RKO (cell line): ENCODE data around the gene ANXA11.
"Not testable (repeated sequence)": the region's sequence is repeated elsewhere in the genome, so short reads cannot be mapped to it uniquely, and the experiment has no call there.

Experiments used
- DNase-seq: peaks from one replicate; pipeline ENCODE4 v3.0.0-alpha.2; 2016; ENCODE audit warnings: low spot score

Gene ANXA11

DNA sequence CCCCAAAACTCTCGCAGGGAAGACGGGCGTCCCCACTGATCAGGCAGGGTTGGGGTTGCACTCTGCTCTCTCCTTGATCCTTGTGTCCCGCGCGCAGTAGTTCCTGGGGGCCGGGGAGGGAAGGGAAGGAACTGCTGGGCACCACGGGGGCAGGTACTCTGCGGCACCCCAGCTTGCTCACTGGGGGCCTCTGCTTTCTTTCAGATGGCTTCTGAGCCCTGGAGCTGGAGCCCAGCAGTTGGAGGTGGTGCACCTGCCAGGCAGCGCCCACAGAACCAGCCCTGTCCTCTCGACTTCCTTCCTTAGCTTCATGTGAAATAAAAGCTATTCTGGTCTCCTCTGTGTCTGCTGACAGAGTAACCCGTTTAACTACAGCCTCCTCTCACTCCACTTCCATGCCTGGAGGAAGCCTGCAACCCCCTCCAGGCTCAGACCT is 60.6 kb downstream of the ANXA11 start:
- DNase-seq = no peak

DNA sequence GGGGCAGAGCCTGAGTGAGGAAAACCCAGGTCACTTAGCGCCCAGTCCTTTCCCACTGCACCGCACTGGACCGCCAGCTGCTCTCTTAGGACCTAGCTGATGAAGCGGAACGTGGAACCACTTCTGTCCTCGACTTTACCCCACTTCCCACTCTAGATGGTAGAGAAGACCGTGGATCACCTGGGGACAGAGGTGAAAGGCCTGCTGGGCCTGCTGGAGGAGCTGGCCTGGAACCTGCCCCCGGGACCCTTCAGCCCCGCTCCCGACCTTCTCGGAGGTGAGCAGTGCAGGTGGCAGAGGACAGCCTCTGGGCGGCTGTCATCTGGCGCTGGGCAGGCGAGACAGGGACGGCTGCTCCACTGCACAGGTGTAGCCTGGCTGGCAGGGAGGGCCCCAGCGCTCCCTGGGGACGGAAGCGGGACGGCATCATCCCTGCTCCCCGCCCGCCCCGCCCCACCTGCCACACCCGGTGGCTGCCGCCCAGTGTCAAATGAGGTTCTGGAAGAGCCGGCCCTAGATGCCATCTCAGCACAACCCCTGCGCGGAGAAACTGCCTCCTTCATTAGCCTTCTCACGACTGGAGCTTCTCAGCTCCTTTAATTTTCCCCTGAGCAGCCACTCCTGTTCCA is 61.2 kb downstream of the ANXA11 start:
- DNase-seq = no peak

DNA sequence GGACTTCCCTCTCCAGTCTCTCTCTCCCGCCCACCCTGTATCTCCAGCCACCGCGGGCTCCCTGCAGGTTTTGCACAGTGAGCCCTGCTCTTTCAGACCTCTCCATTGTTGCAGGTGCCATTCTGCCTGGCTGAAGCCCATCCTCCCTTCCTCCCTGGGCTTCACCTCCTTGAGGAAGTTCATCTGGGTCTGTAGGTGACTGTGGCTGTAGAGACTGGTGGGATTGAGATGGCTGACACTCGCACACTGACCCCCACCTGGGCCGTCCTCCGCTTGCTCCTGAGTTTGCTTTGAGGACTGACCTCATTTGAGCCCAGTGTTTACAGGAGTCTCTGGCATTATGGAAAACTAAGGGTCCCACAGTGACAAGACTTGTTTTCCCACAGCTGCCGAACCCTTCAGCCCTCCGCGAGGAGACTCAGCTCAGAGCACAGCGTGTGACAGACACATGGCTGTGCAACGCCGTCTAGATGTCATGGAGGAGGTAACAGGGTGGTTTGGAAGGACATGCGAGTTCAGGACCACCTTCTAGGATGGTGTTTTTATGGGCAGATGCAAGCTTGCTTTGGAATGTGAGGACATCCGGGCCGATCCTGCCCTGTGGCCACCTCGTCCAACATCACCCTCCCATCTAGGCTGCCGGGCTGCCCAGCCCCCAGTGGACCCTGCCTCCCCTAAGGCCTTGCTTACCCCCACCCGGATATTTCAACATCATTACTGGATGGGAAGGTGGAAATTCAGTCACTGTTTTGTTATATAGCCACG is 63.5 kb downstream of the ANXA11 start:
- DNase-seq = no peak

DNA sequence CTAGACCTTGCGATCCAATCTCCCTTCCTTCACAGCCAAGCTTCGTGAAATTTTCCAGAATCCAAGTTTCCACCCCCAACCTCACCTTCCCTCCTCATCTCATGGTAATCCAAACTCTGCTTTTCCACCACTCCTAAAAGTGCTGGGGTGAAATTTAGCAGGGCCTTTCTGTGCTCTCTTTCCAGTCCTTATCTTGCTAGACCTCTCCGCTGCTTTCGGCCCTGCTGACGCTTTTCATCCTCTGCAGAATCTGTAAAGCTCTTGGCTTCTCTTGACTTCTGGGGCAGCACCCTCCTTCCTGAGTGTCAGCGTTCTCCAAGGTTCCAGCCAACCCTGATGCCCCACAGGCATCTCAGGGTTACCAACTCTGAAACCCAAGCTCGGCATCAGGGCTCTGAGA is 65.1 kb downstream of the ANXA11 start:
- DNase-seq = no peak

DNA sequence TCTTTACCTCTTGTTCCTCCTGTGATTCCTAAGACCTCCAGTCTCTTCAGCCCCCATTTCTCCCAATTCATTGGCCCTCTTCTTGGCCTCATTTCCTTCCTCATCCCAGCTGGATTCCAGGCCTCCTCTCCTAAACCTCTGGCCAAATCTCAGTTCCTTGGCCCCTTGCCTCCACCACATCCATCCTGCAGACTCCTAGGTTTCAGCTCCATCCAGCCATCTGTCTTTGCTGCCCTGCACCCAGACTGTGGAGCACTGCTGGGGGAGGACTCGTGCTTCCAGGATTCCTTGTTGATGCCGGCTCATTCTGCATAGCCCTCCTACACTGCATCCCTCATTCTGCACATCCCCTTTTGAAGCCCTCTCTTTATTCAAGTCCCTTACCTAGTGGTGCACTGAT is 66.1 kb downstream of the ANXA11 start:
- DNase-seq = no peak

DNA sequence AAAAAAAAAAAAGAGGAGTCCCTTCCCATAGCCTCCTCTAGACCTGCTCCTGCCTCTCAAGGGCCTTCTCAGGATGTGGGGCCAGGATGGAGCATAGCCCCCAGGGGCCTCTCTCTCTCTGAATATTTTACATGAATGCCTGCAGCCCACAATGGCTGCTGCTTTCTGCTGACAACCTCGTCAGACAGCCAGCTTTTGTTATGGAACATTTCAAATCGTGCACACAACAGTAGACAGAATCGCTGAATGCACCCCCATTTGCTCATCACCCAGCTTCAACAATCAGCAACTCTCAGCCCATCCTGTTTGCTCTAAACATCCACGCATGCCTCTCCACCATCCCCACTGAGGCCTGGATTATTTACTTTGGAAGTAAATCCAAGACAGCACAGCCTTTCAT is 67.4 kb downstream of the ANXA11 start:
- no peak for DNase-seq

DNA sequence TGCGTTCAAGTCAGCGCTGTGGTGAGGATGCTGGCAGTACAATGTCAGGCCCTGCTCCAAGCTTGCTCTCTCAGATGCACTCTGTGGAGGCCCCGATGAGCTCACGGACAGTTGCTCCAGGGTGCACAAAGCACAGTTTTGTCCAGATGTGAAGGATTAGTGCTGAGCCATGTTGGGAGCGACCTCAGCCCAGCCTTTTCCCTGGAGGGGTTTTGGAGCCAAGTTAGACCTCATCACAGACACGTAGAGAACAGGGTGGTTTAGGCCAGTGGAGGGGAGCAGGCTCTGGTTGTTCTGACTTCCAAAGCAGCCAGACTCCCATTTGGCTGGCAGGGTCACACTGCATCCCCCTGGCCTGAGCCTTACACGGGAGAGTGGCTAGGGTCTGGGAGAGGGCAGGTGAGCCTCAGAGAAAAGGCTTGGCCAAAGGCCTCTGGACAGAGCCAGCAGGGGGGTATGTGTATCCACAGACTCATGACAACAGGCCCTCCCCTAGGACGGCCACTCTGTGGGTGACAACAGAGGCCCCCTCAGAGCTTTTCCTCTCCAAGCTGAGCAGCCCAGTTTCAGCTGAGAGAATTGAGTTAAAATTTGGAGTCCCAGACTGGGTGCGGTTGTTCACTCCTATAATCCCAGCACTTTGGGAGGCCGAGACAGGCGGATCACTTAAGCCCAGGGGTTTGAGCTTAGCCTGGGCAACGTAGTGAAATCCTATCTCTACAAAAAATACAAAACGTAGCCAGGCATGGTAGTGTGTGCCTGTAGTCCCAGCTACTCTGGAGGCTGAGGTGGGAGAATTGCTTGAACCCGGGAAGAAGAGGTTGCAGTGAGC is 68.1 kb downstream of the ANXA11 start:
- no peak for DNase-seq

DNA sequence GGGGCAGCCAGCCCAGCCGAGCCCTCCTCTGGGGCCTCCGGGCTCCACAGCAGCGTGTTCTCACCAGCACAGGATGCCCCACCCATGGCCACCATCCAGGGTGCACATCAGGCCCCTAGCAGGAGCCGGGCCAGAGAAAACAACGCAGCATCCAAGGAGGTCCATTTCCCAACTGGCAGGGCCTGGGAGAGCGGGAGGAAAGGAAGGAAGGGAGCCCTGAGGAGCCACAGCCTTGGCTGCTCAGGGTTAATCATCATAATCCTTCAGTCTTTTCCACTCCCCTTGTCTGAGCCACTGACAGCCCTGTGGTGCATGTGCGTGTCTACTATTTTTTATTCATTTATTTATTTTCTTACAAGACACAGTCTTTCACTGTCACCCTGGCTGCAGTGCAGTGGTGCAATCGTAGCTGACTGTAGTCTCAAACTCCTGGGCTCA is 69.2 kb downstream of the ANXA11 start:
- no peak for DNase-seq

DNA sequence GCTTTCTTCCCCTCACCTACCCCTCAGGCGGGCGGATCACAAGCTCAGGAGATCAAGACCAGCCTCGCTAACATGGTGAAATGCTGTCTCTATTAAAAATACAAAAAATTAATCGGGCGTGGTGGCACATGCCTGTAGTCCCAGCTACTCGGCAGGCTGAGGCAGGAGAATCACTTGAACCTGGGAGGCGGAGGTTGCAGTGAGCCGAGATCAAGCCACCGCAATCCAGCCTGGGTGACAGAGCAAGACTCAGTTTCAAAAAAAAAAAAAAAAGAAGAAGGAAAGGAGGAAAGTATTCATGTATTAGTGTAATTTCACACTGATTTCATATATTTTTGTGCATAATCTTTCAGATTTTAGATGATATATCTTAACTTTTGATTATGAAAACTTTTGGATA is 71.7 kb downstream of the ANXA11 start:
- DNase-seq = not testable (repeated sequence)

DNA sequence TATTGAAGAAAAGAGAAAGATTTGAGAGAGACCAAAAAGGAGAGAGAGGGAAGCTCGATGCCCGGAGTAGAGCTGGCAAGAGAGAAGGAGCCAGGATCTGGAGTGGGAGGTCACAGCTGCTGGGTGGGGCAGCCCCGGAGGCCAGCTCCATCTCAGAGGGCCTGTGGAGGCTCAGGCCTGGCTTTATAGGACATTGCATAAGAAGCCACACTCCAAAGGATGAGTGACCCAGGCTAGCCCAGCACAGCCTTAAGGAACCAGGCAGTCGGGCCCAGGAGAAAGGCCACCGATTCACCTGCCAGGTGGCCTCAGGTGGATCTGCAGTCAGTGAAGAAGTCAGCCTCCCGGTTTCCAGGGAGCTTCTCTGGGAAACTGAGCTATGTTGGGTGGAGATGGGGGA is 72.1 kb downstream of the ANXA11 start:
- DNase-seq = no peak

DNA sequence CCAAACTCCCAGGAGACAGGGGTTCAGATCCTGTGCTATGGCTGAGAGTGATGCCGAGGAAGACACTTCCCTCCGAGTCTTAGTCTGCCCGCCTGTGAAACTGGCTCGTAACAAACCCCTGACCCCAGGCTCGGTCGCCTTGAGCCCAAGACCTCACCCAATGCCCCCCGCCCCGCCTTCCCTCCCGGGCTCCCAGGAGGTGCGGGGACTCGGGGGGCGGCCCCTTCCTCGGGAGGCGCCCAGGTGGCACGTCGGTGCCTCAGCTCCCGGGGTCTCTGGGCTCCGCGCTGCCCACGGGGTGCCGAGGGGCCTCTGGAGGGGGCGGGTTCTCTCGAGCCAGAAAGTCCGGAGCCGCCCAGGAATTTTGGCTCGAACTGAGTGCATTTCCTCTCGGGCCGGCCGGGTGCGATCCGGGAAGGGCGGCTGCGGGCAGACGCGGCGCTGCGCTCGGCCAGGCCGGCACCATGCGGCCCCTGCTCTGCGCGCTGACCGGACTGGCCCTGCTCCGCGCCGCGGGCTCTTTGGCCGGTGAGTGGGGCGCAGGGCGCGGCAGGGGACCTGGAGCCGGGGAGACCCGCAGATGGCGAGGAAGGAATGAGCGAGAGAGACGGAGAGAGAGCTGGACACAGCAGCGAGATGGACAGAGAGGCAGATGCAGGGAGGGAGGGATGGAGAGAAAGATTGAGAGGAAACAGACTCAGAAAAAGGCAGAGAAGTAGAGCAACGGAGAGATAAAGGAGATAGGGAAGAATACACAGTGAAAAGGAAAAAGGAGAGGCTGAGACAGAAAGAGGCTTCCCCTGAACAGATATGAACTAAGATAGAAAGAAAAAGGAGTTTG is 72.8 kb downstream of the ANXA11 start, which contains the start of gene PLAC9:
Gene PLAC9 (plus strand): TSS at position 432 of the 841 bp plus-strand sequence. CDS start 33 bp downstream, at position 465.
- DNase-seq = no peak

DNA sequence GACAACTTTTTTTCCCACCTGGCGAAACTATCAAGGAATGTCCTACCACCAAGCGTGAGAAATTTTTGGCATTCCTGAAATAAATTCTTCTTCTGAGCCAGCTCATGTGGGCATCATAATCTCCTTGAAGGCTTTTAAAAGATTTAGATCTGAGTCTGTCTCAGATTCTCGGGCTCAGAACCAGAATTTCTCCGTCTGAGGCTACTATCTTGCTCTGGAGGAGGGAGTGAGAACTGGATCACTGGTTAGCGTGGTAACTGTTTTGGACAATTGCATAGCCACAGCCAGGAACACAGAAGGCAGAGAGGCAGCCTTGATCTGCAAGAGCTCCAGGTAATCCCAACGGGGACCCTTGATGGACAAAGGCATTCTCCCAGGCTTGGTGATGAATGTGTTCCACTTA is 73.8 kb downstream of the ANXA11 start:
- DNase-seq = no peak

DNA sequence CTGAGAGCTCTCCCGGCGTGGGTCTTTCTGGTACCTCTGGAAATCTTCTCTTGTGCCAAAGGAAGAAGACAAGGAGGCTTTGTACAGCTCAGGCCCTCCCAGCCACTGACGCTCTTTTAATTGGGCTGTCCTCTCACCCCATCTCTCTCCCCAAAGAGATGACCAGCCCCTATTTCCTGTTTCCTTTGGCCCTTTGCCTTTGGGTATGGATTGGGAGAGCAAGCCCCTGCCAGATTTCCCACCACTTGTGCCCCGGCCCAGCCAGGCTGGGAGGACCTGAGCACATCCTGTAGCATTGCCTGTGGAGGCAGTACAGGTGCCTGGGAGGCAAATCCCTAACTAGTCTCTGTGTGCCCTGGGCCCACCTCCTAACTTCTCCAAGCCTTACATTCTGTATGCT is 78.5 kb downstream of the ANXA11 start:
- DNase-seq = no peak

DNA sequence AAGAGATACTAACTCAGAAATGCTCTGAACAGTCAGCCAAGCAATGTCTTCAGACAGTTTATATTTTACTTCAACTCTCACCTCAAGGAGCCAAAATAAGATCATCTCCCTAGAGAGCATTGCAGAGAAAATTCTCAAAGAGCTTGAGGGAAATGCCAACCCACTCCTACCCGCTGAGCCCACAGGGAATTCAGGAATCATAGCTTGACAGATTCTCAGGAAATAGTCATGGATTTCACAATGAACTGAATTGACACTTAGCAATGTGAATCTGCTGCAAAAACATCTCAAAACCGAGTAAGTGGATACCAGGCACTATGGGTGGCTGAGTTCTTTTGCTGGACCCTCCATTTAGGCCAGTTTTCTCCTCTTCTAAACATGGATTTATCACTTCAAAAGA is 82.6 kb downstream of the ANXA11 start:
- DNase-seq = no peak

DNA sequence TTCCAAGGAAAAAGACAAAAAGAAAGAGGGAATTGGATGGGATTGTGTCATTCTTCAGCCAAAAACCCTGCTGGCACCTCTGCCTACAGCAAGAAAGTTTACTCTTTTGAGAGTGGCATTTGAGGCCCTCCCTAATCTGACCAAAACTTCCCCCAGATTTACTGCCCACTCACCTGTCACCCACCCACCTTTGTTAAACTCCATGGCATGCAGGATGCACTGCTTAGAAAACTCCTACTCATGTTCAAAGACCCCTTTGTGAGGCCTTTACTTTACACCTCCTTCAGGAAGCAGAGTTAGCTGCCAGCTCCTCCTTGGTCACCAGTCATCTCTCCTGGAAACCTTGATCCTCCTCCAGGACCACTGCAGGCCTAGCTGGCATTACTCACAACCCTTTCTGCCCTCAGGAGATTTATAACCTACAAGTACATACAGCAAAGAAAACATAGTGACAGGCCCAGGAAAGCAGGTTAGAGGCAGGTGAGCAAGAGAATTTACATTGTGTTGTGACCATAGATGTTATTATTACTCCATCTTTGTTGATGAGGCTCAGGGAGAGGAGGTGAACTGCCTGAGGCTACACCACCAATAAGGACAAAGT is 83.1 kb downstream of the ANXA11 start:
- no peak for DNase-seq

DNA sequence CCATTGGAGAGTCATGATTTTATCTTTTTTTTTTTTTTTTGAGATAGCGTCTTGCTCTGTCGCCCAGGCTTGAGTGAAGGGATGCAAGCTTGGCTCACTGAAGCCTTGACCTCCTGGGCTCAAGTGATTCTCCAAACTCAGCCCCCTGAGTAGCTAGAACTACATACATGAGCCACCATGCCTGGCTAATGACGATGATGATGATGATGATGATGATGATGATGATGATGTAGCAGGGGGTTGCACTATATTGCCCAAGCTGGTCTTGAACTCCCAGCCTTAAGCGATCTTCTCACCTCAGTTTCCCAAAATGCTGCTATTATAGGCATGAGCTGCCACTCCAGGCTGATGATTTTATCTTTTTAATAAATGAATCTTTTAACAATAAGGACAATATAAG is 86.7 kb downstream of the ANXA11 start:
- DNase-seq = no peak

DNA sequence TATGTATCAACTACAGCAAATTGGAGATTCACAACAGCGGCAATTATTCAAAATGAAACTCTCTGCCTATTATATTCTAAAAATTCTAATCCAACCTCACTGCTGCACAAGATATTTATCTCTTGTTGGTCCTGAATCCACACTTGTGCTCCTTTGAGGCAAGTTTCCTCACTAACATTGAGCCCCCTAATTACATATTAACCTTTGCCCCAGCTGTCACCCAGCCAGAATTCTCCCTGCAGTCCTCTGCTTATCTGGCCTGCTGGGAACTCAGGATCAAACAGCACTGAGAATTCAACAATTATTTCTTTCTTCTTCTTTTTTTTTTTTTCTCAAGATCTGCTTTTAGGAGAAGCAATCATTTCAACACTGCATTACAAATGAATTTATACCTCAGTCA is 94.4 kb downstream of the ANXA11 start:
- DNase-seq = no peak

DNA sequence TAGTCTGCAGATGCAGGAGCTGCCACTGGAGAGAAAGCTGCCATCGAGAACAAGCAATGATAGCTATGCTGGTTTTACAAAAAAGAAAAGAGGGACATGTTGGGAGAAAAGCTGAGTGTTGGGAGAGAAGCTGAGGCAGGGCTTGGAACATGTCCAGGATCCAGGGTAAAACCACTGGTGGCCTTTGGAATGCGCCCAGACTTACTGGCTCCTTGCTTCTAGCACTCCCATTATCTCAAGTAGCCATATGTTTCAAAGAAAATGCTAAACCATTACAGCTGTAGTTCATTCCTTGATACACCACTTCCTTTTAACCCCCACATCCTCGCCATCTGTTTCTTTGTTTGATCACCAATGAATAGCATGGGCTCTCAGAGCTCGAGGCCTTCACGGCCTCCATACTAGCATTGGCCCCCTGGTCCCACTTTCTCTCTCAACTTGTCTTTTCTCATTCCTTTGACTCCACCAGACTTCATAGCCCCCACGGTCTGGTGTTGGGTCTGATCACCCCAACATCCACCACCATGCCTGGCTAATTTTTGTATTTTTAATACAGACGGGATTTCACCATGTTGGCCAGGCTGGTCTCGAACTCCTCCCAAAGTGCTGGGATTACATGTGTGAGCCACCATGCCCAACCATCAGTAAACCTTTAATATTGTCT is 96.6 kb downstream of the ANXA11 start:
- no peak for DNase-seq

DNA sequence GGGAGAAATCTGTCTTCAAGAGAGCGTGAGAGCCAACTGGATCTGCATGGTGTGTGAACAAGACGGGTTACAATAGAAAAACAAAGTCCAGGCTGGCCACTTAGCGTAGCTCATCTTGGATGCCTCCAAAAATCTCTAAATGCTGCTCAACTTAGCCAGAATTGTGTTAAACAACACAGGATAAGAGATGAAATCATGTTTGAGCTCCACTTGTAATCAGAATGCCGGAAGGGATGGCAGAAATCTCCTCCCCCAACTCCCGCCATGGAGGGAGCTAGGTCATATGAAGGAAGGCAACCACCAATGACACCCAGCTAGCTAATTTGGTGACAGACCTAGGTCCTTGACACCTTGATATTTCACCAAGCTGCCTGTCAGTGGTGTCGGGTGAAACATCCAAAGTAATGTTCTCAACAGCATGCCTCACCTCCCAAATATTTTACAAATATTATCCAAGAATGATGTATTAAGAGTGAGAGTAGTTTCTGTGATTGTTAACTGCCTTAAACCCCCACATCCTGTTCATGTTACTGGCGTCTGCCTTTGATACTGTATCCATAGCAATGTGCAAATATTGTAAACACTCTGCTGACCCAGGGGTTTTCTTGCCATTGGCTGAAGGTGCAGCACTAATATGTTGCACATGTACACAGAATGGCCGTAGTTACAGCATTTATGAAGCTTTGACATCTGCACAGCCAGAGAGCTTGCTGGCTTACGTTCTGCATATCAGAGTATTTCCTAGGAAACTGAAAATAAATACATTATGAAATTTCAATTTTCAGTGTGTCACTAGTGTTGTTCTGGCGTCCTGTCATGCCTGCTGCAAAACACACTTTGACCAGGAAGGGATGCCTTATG is 101.0 kb downstream of the ANXA11 start:
- no peak for DNase-seq
